ENCODE results near the gene MAP1LC3A.

DNA sequence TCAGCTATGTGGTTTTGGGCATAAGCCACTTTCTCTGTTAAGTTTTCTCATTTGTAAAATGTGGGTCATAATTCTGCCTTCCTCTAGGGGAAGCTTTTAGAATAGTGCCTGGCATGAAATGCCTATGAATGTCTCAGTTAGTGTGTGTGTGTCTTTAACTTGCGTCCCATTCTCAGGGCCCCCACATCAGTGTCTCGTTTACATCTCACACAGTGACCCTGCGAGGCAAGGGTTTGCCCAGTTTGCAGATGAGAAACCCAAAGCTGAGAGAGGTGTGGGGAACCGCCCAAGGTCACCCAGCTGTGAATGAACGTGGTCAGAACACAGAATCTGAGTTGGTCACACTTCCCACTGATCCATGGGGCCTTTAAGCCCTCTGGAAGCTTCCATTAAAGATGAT is 28.2 kb upstream of the MAP1LC3A start:
- TF ChIP-seq, protein P1, sequence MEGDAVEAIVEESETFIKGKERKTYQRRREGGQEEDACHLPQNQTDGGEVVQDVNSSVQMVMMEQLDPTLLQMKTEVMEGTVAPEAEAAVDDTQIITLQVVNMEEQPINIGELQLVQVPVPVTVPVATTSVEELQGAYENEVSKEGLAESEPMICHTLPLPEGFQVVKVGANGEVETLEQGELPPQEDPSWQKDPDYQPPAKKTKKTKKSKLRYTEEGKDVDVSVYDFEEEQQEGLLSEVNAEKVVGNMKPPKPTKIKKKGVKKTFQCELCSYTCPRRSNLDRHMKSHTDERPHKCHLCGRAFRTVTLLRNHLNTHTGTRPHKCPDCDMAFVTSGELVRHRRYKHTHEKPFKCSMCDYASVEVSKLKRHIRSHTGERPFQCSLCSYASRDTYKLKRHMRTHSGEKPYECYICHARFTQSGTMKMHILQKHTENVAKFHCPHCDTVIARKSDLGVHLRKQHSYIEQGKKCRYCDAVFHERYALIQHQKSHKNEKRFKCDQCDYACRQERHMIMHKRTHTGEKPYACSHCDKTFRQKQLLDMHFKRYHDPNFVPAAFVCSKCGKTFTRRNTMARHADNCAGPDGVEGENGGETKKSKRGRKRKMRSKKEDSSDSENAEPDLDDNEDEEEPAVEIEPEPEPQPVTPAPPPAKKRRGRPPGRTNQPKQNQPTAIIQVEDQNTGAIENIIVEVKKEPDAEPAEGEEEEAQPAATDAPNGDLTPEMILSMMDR (IDR thresholded peaks at IDR 0.05; ENCODE audit: low read length), result no peak
- TF ChIP-seq EZH2 (optimal IDR thresholded peaks at IDR 0.05; ENCODE audit: low read depth, low read length), result no peak
- TF ChIP-seq EZH2phosphoT487 (IDR thresholded peaks at IDR 0.05; ENCODE audit: low read length), result no peak
